Ishikawa (cell line): Measurements from ENCODE around the gene ARL4C.

Experiments
- CEBPB ChIP-seq: IDR thresholded peaks from 2 replicates; pipeline ENCODE4 v1.6.1; 2012
- CREB1 ChIP-seq: IDR thresholded peaks from 2 replicates; pipeline ENCODE4 v1.6.1; 2012; ENCODE audit warnings: low read depth
- FOXM1 ChIP-seq: IDR thresholded peaks from 2 replicates; pipeline ENCODE4 v1.6.1; 2012; ENCODE audit warnings: low read depth, borderline replicate concordance
- RAD21 ChIP-seq: IDR thresholded peaks from 2 replicates; pipeline ENCODE4 v1.6.1; 2012; ENCODE audit warnings: low read depth
- TAF1 ChIP-seq: IDR thresholded peaks from 2 replicates; pipeline ENCODE4 v1.6.1; 2012; ENCODE audit warnings: low read depth, mild to moderate bottlenecking
- TEAD4 ChIP-seq: IDR thresholded peaks from 2 replicates; pipeline ENCODE4 v1.6.1; 2012
- YY1 ChIP-seq: IDR thresholded peaks from 2 replicates; pipeline ENCODE4 v1.6.1; 2012; ENCODE audit warnings: low read depth
- ZBTB7A ChIP-seq: IDR thresholded peaks from 2 replicates; pipeline ENCODE4 v1.6.1; 2012; ENCODE audit warnings: low read depth
- TF ChIP-seq, protein P1 (sequence below): IDR thresholded peaks from 2 replicates; pipeline ENCODE4 v1.6.1; 2012

GRCh38 chr2:234496835-234497593 is at the start of gene ARL4C:
- peak; percentile 94 for TF ChIP-seq ZBTB7A
- TF ChIP-seq, protein P1, sequence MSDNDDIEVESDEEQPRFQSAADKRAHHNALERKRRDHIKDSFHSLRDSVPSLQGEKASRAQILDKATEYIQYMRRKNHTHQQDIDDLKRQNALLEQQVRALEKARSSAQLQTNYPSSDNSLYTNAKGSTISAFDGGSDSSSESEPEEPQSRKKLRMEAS, result 0 out of 2 replicates have a peak, but pooled peaks have one; percentile 9
- no peak for TF ChIP-seq YY1
- TF ChIP-seq TAF1, result no peak; the same call in 1 of the 2 replicates
- TF ChIP-seq TEAD4, result no peak
- no peak for TF ChIP-seq CREB1
- TF ChIP-seq RAD21, result no peak
- no peak for TF ChIP-seq FOXM1
- TF ChIP-seq CEBPB, result no peak
